Right lobe of liver (tissue), 4 donors: Measurements from ENCODE around the gene ING3.
A peak's percentile ranks its signal among the peaks of the same experiment; 100 is the strongest.

Source experiments
- POLR2A ChIP-seq: fragments of 450-650 bp; IDR thresholded peaks from one replicate; pipeline ENCODE4 v1.6.1; 2017; ENCODE audit warnings: antibody characterized with exemption, mild to moderate bottlenecking
- TF ChIP-seq, protein P1 (sequence below), 4 donors: fragments of 200-600 bp in 3 of 4; fragments of 450-650 bp in 1 of 4; IDR thresholded peaks; one replicate each; pipeline versions ENCODE4 v1.5.1 to v1.8.0; 2016 to 2022; ENCODE audit warnings: antibody characterized with exemption in 4 of 4, mild to moderate bottlenecking in 2 of 4
- donor health status: DM: no; HTN: no; CAD: no.
- donor health status: DM: no; HTN: no; CAD: no.
- donor health status: DM: no; HTN: yes; CAD: no.

DNA sequence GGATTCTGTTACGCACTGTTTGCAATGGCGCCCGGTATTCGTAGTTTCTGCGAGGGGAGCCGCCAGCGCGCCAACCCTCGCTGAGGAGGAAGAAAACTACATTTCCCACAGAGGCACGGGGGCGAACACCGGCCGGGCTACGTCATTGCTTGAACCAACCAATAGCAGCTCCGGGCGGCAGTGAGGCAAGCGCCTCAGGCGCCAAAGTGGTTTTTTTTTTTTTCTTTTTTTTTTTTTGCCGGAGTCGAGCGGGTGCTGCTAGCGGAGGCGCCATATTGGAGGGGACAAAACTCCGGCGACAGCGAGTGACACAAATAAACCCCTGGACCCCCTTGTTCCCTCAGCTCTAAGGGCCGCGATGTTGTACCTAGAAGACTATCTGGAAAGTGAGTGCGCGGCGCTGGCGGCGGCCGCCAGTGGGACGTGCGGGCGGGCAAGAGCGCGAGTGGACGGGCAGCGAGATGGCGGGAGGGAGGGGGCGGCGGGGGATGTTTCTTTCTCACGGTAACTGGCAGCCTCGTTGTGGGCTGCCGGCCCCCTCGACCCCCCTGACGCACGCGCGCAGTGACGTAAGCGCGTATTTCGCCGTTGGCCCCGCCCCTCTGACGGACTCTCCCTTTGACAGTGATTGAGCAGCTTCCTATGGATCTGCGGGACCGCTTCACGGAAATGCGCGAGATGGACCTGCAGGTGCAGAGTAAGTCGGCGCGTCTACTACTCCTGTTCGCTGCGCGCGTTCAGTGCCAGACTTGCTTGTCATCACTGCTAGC is at the start of gene ING3:
- TF ChIP-seq, protein P1, sequence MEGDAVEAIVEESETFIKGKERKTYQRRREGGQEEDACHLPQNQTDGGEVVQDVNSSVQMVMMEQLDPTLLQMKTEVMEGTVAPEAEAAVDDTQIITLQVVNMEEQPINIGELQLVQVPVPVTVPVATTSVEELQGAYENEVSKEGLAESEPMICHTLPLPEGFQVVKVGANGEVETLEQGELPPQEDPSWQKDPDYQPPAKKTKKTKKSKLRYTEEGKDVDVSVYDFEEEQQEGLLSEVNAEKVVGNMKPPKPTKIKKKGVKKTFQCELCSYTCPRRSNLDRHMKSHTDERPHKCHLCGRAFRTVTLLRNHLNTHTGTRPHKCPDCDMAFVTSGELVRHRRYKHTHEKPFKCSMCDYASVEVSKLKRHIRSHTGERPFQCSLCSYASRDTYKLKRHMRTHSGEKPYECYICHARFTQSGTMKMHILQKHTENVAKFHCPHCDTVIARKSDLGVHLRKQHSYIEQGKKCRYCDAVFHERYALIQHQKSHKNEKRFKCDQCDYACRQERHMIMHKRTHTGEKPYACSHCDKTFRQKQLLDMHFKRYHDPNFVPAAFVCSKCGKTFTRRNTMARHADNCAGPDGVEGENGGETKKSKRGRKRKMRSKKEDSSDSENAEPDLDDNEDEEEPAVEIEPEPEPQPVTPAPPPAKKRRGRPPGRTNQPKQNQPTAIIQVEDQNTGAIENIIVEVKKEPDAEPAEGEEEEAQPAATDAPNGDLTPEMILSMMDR (IDR thresholded peaks at IDR 0.05), result no peak
- TF ChIP-seq POLR2A, result peak; percentile 54
